Heart left ventricle (tissue), 16 donors: ENCODE results near the gene NLGN4Y. TPM values are rescaled to one million over a fixed set of nuclear protein-coding genes. Genes with fewer than 3 reads are reported as not detected.

Source experiments
- ATAC-seq, 4 donors: fragments of 200-7000 bp; cut with Tn5 transposase; one replicate each; pipeline ENCODE4 v1.9.1; 2020 to 2022; ENCODE audit warnings: moderate library complexity in 4 of 4, mild to moderate bottlenecking in 3 of 4, moderate number of reproducible peaks in 1 of 4
- DNase-seq, 5 donors: peaks; one replicate each; pipeline ENCODE4 v3.0.0-alpha.2; 2020
- H3K27ac ChIP-seq, 12 donors: fragments of 200-600 bp; sonication (generic) in 4 of 12; one replicate each; pipeline versions ENCODE4 v1.5.0 to v1.8.0; 2016 to 2022; ENCODE audit warnings: mild to moderate bottlenecking in 2 of 12
- H3K27me3 ChIP-seq, 9 donors: fragments of 200-600 bp; sonication (generic) in 2 of 9; one replicate each; pipeline versions ENCODE4 v1.5.1 to v1.8.0; 2016 to 2022; ENCODE audit warnings: mild to moderate bottlenecking in 3 of 9
- H3K36me3 ChIP-seq, 9 donors: fragments of 200-600 bp; sonication (generic) in 2 of 9; one replicate each; pipeline versions ENCODE4 v1.5.0 to v1.8.0; 2018 to 2022; ENCODE audit warnings: mild to moderate bottlenecking in 2 of 9
- H3K4me1 ChIP-seq, 12 donors: fragments of 200-600 bp; sonication (generic) in 4 of 12; one replicate each; pipeline versions ENCODE4 v1.5.0 to v1.8.0; 2016 to 2022; ENCODE audit warnings: mild to moderate bottlenecking in 3 of 12
- H3K4me3 ChIP-seq, 12 donors: fragments of 200-600 bp; sonication (generic) in 4 of 12; one replicate each; pipeline versions ENCODE4 v1.5.0 to v1.8.0; 2017 to 2022; ENCODE audit warnings: mild to moderate bottlenecking in 9 of 12, moderate library complexity in 4 of 12
- H3K9me3 ChIP-seq, 12 donors: fragments of 200-600 bp; sonication (generic) in 4 of 12; one replicate each; pipeline versions ENCODE4 v1.5.0 to v1.8.0; 2016 to 2022; ENCODE audit warnings: mild to moderate bottlenecking in 1 of 12
- CTCF ChIP-seq, 12 donors: fragments of 200-600 bp; sonication (generic) in 4 of 12; IDR thresholded peaks; one replicate each; pipeline versions ENCODE4 v1.5.0 to v1.8.0; 2018 to 2022; ENCODE audit warnings: antibody characterized with exemption in 12 of 12, mild to moderate bottlenecking in 5 of 12
- POLR2A ChIP-seq, 2 donors: fragments of 450-650 bp; IDR thresholded peaks; one replicate each; pipeline ENCODE4 v1.6.1; 2017; ENCODE audit warnings: antibody characterized with exemption in 2 of 2, mild to moderate bottlenecking in 2 of 2, moderate library complexity in 2 of 2
- WGBS, 4 donors: extraction: QIAGEN DNeasy Blood & Tissue Kit in 2 of 4; methylation state at CpG; one replicate each; pipeline versions ENCODE4 v1.1.5 to v1.1.7; 2013 to 2018; 5-methylcytosine and 5-hydroxymethylcytosine counted together
- intact Hi-C, 10 donors: fragments of 100-400 bp; cut with DNase I; formaldehyde crosslinking; loops; one replicate each; pipeline versions ENCODE4 v1.11.1 to v1.14.2; 2022
- polyA plus RNA-seq, 2 donors: library from polyadenylated mRNA; stranded (reverse); fragments of 200-250 nt; gene quantifications; one replicate each; pipeline ENCODE4 v1.2.3, GENCODE V29; 2013
- total RNA-seq, 9 donors: library from RNA; depleted of rRNA in 2 of 9; stranded (reverse); fragments of >200 nt in 2 of 9; fragmentation: NEBNext Ultra II Directional in 3 of 9; extraction: Animal tissue kit (Norgen Biotek cat#: 25700) in 3 of 9; gene quantifications; one replicate each; pipeline versions ENCODE4 v1.1.0 to v1.2.4, GENCODE V29; 2016 to 2023
- donor health status: ischemic (EF 13 %, LVEDD 7.1; RV severe dilation, severe dysfunction).
- donor health status: healthy with polysubstance abuse.
- donor health status: DM: no; HTN: yes; CAD: no.
- donor health status: DM: no; HTN: no; CAD: no.
- donor health status: ischemic (EF 25% LVEDD 6.9; RV normal size, moderate dysfunction).
- donor health status: ischemic (EF 25% LVEDD 5.7; RV mildly dilated, moderate dysfunction).
- donor health status: healthy.
- donor health status: DM: yes; HTN: yes; CAD: no.
- donor health status: ischemic (EF 35%, LVEDD 5.7; RV mildly dilated, moderate dysfunction).
- donor health status: nonischemic (EF 11% LVEDD 7.7; RV severe dilation, severe dysfunction).
- donor health status: DM: yes; HTN: yes; CAD: no.
- donor health status: PGD.
- donor health status: ischemic (EF 29% LVEDD 5.4; RV normal size, mild dysfunction).
- donor health status: nonischemic (EF 23%, LVEDD 6.1; RV moderate dilation, normal function).

Gene NLGN4Y
- total and polyA plus RNA-seq, 11 donors = 0.05 to 3.4 (median 1.1) TPM; not detected in 4

- no peak overlapping the region for H3K27ac ChIP-seq
- H3K36me3 ChIP-seq = no peaks in the 10 kb centered on the region
- intact Hi-C loops = no loop called here
Observed at GRCh38 chrY:14822906-14823305, 298.6 kb downstream of the NLGN4Y start.

GRCh38 chrY:14824583-14824982, 300.3 kb downstream of the NLGN4Y start:
- no peak overlapping the region for H3K4me3 ChIP-seq
- no peak overlapping the region for H3K27ac ChIP-seq
- ATAC-seq (no peak), DNase-seq (no peak)
- H3K9me3 ChIP-seq = no peaks in the 10 kb centered on the region
- intact Hi-C loops = no loop called here
- no peak for TF ChIP-seq CTCF (IDR thresholded peaks at IDR 0.05)
- no peak for TF ChIP-seq POLR2A (IDR thresholded peaks at IDR 0.05)
- H3K4me1 ChIP-seq = no peaks in the 10 kb centered on the region
- 93 to 94% methylated on average over 2 of the region's 2 CpGs; no CpG with 5 or more reads in 2 of the 4 donors for WGBS, 4 donors
- no peaks in the 10 kb centered on the region for H3K27me3 ChIP-seq
- no peaks in the 10 kb centered on the region for H3K36me3 ChIP-seq

More at GRCh38 chrY:14822906-14823305, 298.6 kb downstream of the NLGN4Y start:
- H3K9me3 ChIP-seq = no peaks in the 10 kb centered on the region
- no peak overlapping the region for H3K4me3 ChIP-seq
- no peaks in the 10 kb centered on the region for H3K4me1 ChIP-seq
- DNase-seq = no peak
- WGBS, 4 donors = 78 to 90% methylated on average over 1 of the region's 1 CpG; no CpG with 5 or more reads in 2 of the 4 donors
- TF ChIP-seq CTCF (IDR thresholded peaks at IDR 0.05) = no peak
- TF ChIP-seq POLR2A (IDR thresholded peaks at IDR 0.05) = no peak
- H3K27me3 ChIP-seq = no peaks in the 10 kb centered on the region
- ATAC-seq = no peak

- no peak for ATAC-seq
- H3K4me1 ChIP-seq = no peaks in the 10 kb centered on the region
Observed at GRCh38 chrY:14825728-14826127, 301.4 kb downstream of the NLGN4Y start.

GRCh38 chrY:14828531-14828930, 304.2 kb downstream of the NLGN4Y start:
- no peaks in the 10 kb centered on the region for H3K36me3 ChIP-seq
- no peak overlapping the region for H3K4me3 ChIP-seq
- no peak overlapping the region for H3K27ac ChIP-seq
- ATAC-seq (no peak), DNase-seq (no peak)
- no peaks in the 10 kb centered on the region for H3K4me1 ChIP-seq
- H3K27me3 ChIP-seq = no peaks in the 10 kb centered on the region
- TF ChIP-seq CTCF (IDR thresholded peaks at IDR 0.05) = no peak
- no peak for TF ChIP-seq POLR2A (IDR thresholded peaks at IDR 0.05)
- no peaks in the 10 kb centered on the region for H3K9me3 ChIP-seq
- WGBS, 4 donors = 57 to 62% methylated on average over 5 of the region's 5 CpGs; no CpG with 5 or more reads in 2 of the 4 donors
- intact Hi-C loops = no loop called here

More at GRCh38 chrY:14825728-14826127, 301.4 kb downstream of the NLGN4Y start:
- no peak overlapping the region for H3K4me3 ChIP-seq
- intact Hi-C loops = no loop called here
- H3K36me3 ChIP-seq = no peaks in the 10 kb centered on the region
- H3K27me3 ChIP-seq = no peaks in the 10 kb centered on the region
- no peak for DNase-seq
- H3K27ac ChIP-seq = no peak overlapping the region
- H3K9me3 ChIP-seq = no peaks in the 10 kb centered on the region
- 52 to 75% methylated on average over 2 of the region's 2 CpGs; no CpG with 5 or more reads in 2 of the 4 donors for WGBS, 4 donors
- no peak for TF ChIP-seq POLR2A (IDR thresholded peaks at IDR 0.05)
- TF ChIP-seq CTCF (IDR thresholded peaks at IDR 0.05) = no peak
